Subcutaneous abdominal adipose tissue (tissue), 5 donors: ENCODE data around the gene SLC25A42.
A peak's percentile ranks its signal among the peaks of the same experiment; 100 is the strongest.
"Not testable (repeated sequence)": the region's sequence is repeated elsewhere in the genome, so short reads cannot be mapped to it uniquely, and the experiment has no call there.

Experiments
- H3K27ac ChIP-seq: one replicate; pipeline ENCODE4 v1.7.0; 2013; ENCODE audit warnings: low read depth, mild to moderate bottlenecking, inconsistent platforms, low read length, moderate library complexity
- H3K27me3 ChIP-seq, 5 donors: one replicate each; pipeline ENCODE4 v1.7.0; 2013; ENCODE audit warnings: low read length in 5 of 5, inconsistent platforms in 1 of 5; ENCODE audit not compliant: control insufficient read depth in 5 of 5, insufficient read depth in 4 of 5
- H3K36me3 ChIP-seq, 5 donors: one replicate each; pipeline ENCODE4 v1.7.0; 2013; ENCODE audit warnings: low read length in 5 of 5; ENCODE audit not compliant: control insufficient read depth in 5 of 5, insufficient read depth in 5 of 5
- H3K4me1 ChIP-seq, 5 donors: one replicate each; pipeline ENCODE4 v1.7.0; 2013; ENCODE audit warnings: low read length in 5 of 5, mild to moderate bottlenecking in 3 of 5, moderate library complexity in 1 of 5; ENCODE audit not compliant: control insufficient read depth in 5 of 5, insufficient read depth in 5 of 5
- H3K4me3 ChIP-seq, 5 donors: one replicate each; pipeline ENCODE4 v1.7.0; 2013; ENCODE audit warnings: low read length in 5 of 5, low read depth in 1 of 5
- H3K9ac ChIP-seq, 5 donors: one replicate each; pipeline ENCODE4 v1.7.0; 2013; ENCODE audit warnings: low read length in 5 of 5, mild to moderate bottlenecking in 4 of 5, moderate library complexity in 3 of 5
- H3K9me3 ChIP-seq, 5 donors: one replicate each; pipeline ENCODE4 v1.7.0; 2013; ENCODE audit warnings: low read length in 5 of 5; ENCODE audit not compliant: control insufficient read depth in 5 of 5
- donor health status: healthy.
- donor health status: healthy.
- donor health status: healthy.
- donor health status: healthy.
- donor health status: healthy.

The SLC25A42 gene

GRCh38 chr19:19101540-19101939 is 37.7 kb downstream of the SLC25A42 start:
- H3K36me3 ChIP-seq: peaks cover 0 to 33% (median 25%) of the 10 kb centered on the region in 5 donors
- no peak overlapping the region for H3K9ac ChIP-seq
- no peak overlapping the region for H3K27ac ChIP-seq
- H3K4me3 ChIP-seq: no peak overlapping the region
- no peaks in the 10 kb centered on the region for H3K9me3 ChIP-seq
- H3K27me3 ChIP-seq: no peaks in the 10 kb centered on the region
- H3K4me1 ChIP-seq: peaks cover 0 to 24% (median 19%) of the 10 kb centered on the region in 5 donors

GRCh38 chr19:19102566-19102965 is 38.8 kb downstream of the SLC25A42 start:
- H3K9me3 ChIP-seq, H3K27ac ChIP-seq, H3K27me3 ChIP-seq, H3K9ac ChIP-seq, H3K4me3 ChIP-seq: not testable (repeated sequence)
- Histone ChIP-seq H3K4me1 (peaks cover 0 to 24% (median 19%) of the 10 kb centered on the region in 5 donors), H3K36me3 (peaks cover 0 to 23% (median 19%) of the 10 kb centered on the region in 5 donors)

DNA sequence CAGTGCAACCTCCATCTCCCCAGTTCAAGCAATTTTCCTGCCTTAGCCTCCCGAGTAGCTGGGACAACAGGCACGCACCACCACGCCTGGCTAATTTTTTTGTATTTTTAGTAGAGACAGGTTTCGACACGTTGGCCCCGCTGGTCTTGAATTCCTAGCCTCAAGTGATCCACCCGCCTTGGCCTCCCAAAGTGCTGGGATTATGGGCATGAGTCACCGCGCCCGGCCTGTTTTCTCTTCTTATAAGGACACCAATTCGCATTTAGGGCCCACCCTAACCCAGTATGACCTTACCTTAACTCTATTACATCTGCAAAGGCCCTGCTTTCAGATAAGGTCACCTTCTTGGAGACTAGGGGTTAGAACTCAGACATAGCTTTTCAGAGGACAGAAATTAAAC is 39.4 kb downstream of the SLC25A42 start:
- no peak overlapping the region for H3K4me3 ChIP-seq
- peaks cover 0 to 24% (median 19%) of the 10 kb centered on the region in 5 donors for H3K4me1 ChIP-seq
- no peak overlapping the region for H3K27ac ChIP-seq
- peaks cover 0 to 23% (median 18%) of the 10 kb centered on the region in 5 donors for H3K36me3 ChIP-seq
- H3K27me3 ChIP-seq: no peaks in the 10 kb centered on the region
- H3K9ac ChIP-seq: no peak overlapping the region
- H3K9me3 ChIP-seq: no peaks in the 10 kb centered on the region

DNA sequence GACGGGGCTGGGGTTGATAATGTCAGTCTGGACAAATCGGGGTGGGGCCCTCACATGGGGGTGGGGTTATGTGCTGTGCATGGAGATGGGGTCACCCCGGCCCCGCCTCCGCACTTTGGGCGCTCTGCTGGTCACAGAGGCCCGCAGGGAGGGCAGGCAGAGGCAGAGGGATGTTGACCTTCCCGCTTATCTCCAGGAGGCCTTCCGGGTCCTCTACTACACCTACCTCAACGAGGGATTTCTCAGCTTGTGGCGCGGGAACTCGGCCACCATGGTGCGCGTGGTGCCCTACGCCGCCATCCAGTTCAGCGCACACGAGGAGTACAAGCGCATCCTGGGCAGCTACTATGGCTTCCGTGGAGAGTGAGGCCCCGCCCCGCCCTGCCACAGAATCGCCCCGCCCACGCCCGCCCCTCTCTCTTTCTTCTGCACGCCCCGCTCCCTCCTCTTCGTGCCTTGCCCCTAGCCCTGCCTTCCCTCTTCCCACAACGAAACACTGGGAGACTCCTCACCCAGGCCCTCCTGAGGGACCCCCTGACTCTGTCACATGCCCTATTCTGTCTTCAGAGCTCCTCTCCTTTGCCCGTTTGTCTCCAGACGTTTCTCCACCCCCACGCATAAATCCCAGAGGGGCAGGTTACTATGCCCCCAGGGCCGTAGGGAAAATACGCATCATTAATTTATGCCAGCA is 41.7 kb downstream of the SLC25A42 start:
- no peak overlapping the region for H3K27ac ChIP-seq
- no peaks in the 10 kb centered on the region for H3K9me3 ChIP-seq
- H3K4me3 ChIP-seq: peak overlapping the region; percentile 50 to 70 (median 59)
- peaks cover 0 to 20% (median 11%) of the 10 kb centered on the region in 5 donors for H3K4me1 ChIP-seq
- no peaks in the 10 kb centered on the region for H3K27me3 ChIP-seq
- peaks cover 0 to 22% (median 14%) of the 10 kb centered on the region in 5 donors for H3K36me3 ChIP-seq
- peak overlapping the region in 1 of 5 donors; percentile 16 for H3K9ac ChIP-seq

- H3K4me1 ChIP-seq: peaks cover 0 to 26% (median 17%) of the 10 kb centered on the region in 5 donors
- no peaks in the 10 kb centered on the region for H3K27me3 ChIP-seq
- peak overlapping the region in 2 of 5 donors; percentile 16 to 45 for H3K9ac ChIP-seq
- peaks cover 0 to 16% (median 9%) of the 10 kb centered on the region in 5 donors for H3K36me3 ChIP-seq
- peak overlapping the region; percentile 44 to 70 (median 59) for H3K4me3 ChIP-seq
- H3K27ac ChIP-seq: no peak overlapping the region
- no peaks in the 10 kb centered on the region for H3K9me3 ChIP-seq
Measured at GRCh38 chr19:19106056-19106551, 42.3 kb downstream of the SLC25A42 start.

GRCh38 chr19:19106938-19107337 is 43.1 kb downstream of the SLC25A42 start:
- not testable (repeated sequence) for H3K36me3 ChIP-seq, H3K27ac ChIP-seq, H3K9ac ChIP-seq, H3K4me3 ChIP-seq, H3K27me3 ChIP-seq, H3K9me3 ChIP-seq
- peaks cover 0 to 32% (median 25%) of the 10 kb centered on the region in 5 donors for H3K4me1 ChIP-seq

GRCh38 chr19:19107654-19108053 is 43.9 kb downstream of the SLC25A42 start:
- H3K4me3 ChIP-seq: no peak overlapping the region
- H3K4me1 ChIP-seq: peaks cover 0 to 32% (median 25%) of the 10 kb centered on the region in 5 donors
- no peaks in the 10 kb centered on the region for H3K27me3 ChIP-seq
- H3K9ac ChIP-seq: no peak overlapping the region
- no peaks in the 10 kb centered on the region for H3K9me3 ChIP-seq
- peaks cover 0 to 9% (median 6%) of the 10 kb centered on the region in 5 donors for H3K36me3 ChIP-seq
- H3K27ac ChIP-seq: no peak overlapping the region

- no peaks in the 10 kb centered on the region for H3K9me3 ChIP-seq
- H3K4me1 ChIP-seq: peaks cover 0 to 32% (median 25%) of the 10 kb centered on the region in 5 donors
Measured at GRCh38 chr19:19109601-19110000, 45.8 kb downstream of the SLC25A42 start.

GRCh38 chr19:19110410-19111135 is 46.8 kb downstream of the SLC25A42 start:
- H3K36me3 ChIP-seq: peaks cover 0 to 9% (median 6%) of the 10 kb centered on the region in 5 donors
- H3K9me3 ChIP-seq: no peaks in the 10 kb centered on the region
- H3K9ac ChIP-seq: no peak overlapping the region
- H3K4me3 ChIP-seq: peak overlapping the region in 2 of 5 donors; percentile 31 to 46
- no peak overlapping the region for H3K27ac ChIP-seq
- peaks cover 0 to 29% (median 25%) of the 10 kb centered on the region in 5 donors for H3K4me1 ChIP-seq
- H3K27me3 ChIP-seq: no peaks in the 10 kb centered on the region

More at GRCh38 chr19:19109601-19110000, 45.8 kb downstream of the SLC25A42 start:
- H3K9ac ChIP-seq: no peak overlapping the region
- no peak overlapping the region for H3K27ac ChIP-seq
- no peaks in the 10 kb centered on the region for H3K27me3 ChIP-seq
- H3K36me3 ChIP-seq: peaks cover 0 to 9% (median 6%) of the 10 kb centered on the region in 5 donors
- H3K4me3 ChIP-seq: no peak overlapping the region
